ENCODE measurements around the gene TM9SF4.

The TM9SF4 gene

DNA sequence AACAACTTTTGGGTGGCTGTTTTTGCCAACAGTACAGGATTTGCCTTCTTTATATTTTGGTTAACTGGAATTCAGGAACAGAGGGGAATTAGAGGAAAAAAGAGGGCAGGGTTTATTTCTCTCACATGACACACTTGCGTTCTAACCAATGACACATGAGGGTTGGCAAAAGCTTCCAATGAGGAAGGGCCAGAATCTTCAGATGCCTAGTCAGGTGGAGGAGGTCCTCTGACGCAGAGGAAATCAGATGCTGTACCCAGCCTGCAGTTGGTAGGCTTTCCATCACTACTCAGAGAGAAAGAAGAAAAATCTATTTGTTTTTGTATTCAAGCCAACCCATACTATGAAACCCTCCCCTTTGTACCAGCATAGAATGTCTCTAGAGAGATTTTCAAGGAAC, 20.8 kb downstream of the TM9SF4 start:
- TF ChIP-seq, protein P1, sequence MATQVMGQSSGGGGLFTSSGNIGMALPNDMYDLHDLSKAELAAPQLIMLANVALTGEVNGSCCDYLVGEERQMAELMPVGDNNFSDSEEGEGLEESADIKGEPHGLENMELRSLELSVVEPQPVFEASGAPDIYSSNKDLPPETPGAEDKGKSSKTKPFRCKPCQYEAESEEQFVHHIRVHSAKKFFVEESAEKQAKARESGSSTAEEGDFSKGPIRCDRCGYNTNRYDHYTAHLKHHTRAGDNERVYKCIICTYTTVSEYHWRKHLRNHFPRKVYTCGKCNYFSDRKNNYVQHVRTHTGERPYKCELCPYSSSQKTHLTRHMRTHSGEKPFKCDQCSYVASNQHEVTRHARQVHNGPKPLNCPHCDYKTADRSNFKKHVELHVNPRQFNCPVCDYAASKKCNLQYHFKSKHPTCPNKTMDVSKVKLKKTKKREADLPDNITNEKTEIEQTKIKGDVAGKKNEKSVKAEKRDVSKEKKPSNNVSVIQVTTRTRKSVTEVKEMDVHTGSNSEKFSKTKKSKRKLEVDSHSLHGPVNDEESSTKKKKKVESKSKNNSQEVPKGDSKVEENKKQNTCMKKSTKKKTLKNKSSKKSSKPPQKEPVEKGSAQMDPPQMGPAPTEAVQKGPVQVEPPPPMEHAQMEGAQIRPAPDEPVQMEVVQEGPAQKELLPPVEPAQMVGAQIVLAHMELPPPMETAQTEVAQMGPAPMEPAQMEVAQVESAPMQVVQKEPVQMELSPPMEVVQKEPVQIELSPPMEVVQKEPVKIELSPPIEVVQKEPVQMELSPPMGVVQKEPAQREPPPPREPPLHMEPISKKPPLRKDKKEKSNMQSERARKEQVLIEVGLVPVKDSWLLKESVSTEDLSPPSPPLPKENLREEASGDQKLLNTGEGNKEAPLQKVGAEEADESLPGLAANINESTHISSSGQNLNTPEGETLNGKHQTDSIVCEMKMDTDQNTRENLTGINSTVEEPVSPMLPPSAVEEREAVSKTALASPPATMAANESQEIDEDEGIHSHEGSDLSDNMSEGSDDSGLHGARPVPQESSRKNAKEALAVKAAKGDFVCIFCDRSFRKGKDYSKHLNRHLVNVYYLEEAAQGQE (IDR thresholded peaks at IDR 0.05; ENCODE audit: insufficient read depth in 1 of 2, low read depth in 2 of 2, low read length in 2 of 2) = no peak
- TF ChIP-seq POLR2AphosphoS5 (IDR thresholded peaks at IDR 0.05; ENCODE audit: low read depth, low read length) (no peak), SIN3A (IDR thresholded peaks at IDR 0.05; ENCODE audit: borderline replicate concordance, insufficient read depth, low read length) (no peak), TAF1 (IDR thresholded peaks at IDR 0.05; ENCODE audit: borderline replicate concordance, insufficient read depth, low read length) (no peak), FOXP2 (optimal IDR thresholded peaks at IDR 0.05; ENCODE audit: borderline replicate concordance, extremely low read depth, extremely low read length, insufficient read depth) (no peak)

DNA sequence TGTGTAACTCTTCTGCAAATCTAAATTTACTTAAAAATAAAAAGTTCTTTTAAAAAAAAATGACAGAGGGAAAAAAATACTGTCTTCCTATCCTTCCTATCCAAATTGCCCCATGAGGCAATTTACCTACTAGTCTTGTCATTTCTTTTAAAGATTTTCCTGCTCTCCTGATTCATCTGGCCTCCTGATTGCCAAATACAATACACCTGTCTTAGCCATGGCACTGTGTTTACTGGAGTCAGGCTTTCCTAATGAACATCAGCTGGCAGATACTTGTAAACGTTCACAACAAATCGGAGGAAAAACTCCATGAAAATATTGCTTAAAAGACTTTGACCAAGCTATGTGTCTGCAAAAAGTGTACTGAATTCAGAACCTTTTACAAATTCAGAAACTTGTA, 21.5 kb downstream of the TM9SF4 start:
- TF ChIP-seq, protein P1 (IDR thresholded peaks at IDR 0.05; ENCODE audit: insufficient read depth in 1 of 2, low read depth in 2 of 2, low read length in 2 of 2) = no peak

DNA sequence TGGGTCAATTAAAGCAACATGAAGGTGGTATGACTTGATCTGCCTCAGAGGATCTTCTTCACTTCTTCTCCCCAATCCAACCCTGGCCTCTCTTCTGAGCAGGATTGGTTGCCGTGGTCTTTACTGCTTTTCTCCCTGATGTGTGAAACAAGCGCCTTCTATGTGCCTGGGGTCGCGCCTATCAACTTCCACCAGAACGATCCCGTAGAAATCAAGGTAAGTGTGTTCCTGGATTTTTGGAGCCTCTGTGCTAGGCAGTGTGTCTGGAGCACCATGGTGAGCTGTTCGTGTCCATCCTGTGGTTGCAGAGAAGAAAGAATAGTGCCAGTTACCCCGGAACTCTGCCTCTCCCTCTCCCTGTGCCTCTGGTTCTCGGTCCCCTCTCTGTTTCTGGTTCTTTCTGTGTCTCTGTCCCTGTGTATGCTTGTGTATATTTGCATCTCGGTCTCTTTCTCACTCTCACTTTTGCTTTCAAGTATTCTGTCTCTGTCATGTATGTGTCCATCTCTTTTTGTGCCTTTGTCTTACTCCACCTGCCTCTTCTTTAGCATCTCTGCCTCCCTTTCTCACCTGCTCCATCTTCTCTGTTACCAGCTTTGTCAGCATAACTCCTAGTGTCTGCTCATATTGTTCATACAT, 23.5 kb downstream of the TM9SF4 start:
- no peak for TF ChIP-seq SIN3A (IDR thresholded peaks at IDR 0.05; ENCODE audit: borderline replicate concordance, insufficient read depth, low read length)
- TF ChIP-seq POLR2AphosphoS5 (IDR thresholded peaks at IDR 0.05; ENCODE audit: low read depth, low read length) = no peak
- TF ChIP-seq FOXP2 (optimal IDR thresholded peaks at IDR 0.05; ENCODE audit: borderline replicate concordance, extremely low read depth, extremely low read length, insufficient read depth) = no peak
- TF ChIP-seq TAF1 (IDR thresholded peaks at IDR 0.05; ENCODE audit: borderline replicate concordance, insufficient read depth, low read length) = no peak

DNA sequence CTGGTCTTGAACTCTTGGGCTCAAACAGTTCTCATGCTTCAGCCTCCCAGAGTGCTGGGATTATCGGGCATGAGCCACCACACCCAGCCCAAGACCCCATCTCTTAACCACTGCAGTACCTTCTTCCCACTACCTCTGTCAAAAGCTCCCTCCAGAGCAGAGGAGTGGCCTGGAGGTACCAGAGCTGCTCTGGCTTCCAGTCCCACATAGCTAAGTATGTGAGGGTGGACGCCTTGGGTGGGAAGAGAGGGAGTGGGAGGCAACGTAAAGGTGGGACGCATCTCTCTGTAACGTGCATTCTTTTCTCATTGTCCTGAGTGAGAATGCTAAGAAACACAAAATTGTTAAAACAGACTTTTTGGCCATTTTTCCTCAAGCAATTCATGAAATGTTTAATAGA, 24.5 kb downstream of the TM9SF4 start:
- no peak for TF ChIP-seq FOXP2 (optimal IDR thresholded peaks at IDR 0.05; ENCODE audit: borderline replicate concordance, extremely low read depth, extremely low read length, insufficient read depth)
- TF ChIP-seq POLR2AphosphoS5 (IDR thresholded peaks at IDR 0.05; ENCODE audit: low read depth, low read length) = no peak
- TF ChIP-seq SIN3A (IDR thresholded peaks at IDR 0.05; ENCODE audit: borderline replicate concordance, insufficient read depth, low read length) = no peak
- TF ChIP-seq, protein P1 (IDR thresholded peaks at IDR 0.05; ENCODE audit: insufficient read depth in 1 of 2, low read depth in 2 of 2, low read length in 2 of 2) = no peak
- TF ChIP-seq TAF1 (IDR thresholded peaks at IDR 0.05; ENCODE audit: borderline replicate concordance, insufficient read depth, low read length) = no peak

DNA sequence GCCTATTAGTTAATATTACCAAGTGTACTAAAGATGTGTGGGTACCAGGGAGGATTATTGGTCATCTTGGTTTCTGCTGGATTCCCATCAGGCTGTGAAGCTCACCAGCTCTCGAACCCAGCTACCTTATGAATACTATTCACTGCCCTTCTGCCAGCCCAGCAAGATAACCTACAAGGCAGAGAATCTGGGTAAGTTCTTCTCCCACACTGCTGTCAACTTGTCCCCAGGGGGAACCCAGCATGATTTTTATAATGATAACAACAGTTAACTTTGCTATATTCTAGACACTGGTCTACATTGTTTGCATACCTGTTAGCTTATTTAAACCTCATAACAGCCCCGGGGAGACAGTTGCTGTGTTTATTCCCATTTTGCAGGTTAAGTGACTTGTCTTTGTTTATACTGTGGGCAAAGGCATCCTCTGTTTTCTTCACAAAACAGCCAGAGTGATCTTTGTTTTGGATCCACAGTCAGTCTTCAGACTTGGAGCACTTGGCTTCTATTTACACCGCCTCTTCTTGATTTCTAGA, 26.5 kb downstream of the TM9SF4 start:
- TF ChIP-seq FOXP2 (optimal IDR thresholded peaks at IDR 0.05; ENCODE audit: borderline replicate concordance, extremely low read depth, extremely low read length, insufficient read depth) (no peak), TAF1 (IDR thresholded peaks at IDR 0.05; ENCODE audit: borderline replicate concordance, insufficient read depth, low read length) (no peak), SIN3A (IDR thresholded peaks at IDR 0.05; ENCODE audit: borderline replicate concordance, insufficient read depth, low read length) (no peak)

DNA sequence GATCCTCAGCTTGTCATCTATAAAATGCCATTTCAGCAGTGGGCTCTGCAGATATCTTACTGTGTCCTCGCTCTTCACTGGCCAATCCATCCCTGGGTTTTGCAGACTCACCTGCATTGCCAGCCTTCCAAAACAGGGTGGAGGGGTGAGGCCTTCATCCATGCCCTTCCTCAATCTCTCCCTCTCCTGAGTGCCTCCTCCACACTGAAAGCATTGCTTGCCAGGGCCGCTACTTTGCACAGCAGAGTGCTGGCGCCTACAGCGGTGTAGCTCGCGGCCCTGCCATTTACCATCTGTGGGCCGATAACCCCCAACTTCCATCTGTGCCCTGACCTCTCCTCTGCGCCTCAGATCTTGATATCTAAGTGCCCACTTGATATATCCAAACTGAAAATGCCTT, 29.4 kb downstream of the TM9SF4 start:
- TF ChIP-seq TAF1 (IDR thresholded peaks at IDR 0.05; ENCODE audit: borderline replicate concordance, insufficient read depth, low read length) = no peak

DNA sequence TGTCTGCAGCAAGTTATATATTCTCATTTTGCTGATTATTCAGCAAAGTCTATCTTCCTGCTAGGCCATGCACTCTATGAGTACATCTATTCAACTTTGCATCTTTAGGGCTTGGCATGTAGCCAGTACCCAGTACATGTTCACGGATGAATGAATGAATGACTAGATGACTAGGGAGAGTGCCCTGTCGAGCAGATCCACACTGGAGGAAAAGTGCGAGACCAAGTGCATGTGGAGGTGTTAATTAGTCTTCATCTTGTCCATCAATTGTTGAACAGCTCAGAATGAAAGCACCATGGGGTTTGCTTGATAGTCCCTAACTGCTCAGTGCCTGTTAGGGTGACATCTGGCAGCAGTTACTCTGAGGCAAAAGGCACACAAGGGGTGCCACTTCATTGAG, 30.4 kb downstream of the TM9SF4 start:
- TF ChIP-seq SIN3A (IDR thresholded peaks at IDR 0.05; ENCODE audit: borderline replicate concordance, insufficient read depth, low read length) (no peak), TAF1 (IDR thresholded peaks at IDR 0.05; ENCODE audit: borderline replicate concordance, insufficient read depth, low read length) (no peak), FOXP2 (optimal IDR thresholded peaks at IDR 0.05; ENCODE audit: borderline replicate concordance, extremely low read depth, extremely low read length, insufficient read depth) (no peak), POLR2AphosphoS5 (IDR thresholded peaks at IDR 0.05; ENCODE audit: low read depth, low read length) (no peak)
- TF ChIP-seq, protein P1 (IDR thresholded peaks at IDR 0.05; ENCODE audit: insufficient read depth in 1 of 2, low read depth in 2 of 2, low read length in 2 of 2) = no peak

Data from PFSK-1 (cell line).